Muscle of leg (tissue), 11 donors: ENCODE measurements around the gene CMSS1. TPM values are rescaled to one million over a fixed set of nuclear protein-coding genes. Genes with fewer than 3 reads are reported as not detected.

Source experiments
- DNase-seq: peaks from one replicate; pipeline ENCODE4 v3.0.0; 2013
- H3K27ac ChIP-seq: one replicate; pipeline ENCODE4 v1.5.1; 2013; ENCODE audit warnings: mild to moderate bottlenecking, low read length, control low read depth
- H3K27me3 ChIP-seq: one replicate; pipeline ENCODE4 v1.6.1; 2013; ENCODE audit warnings: low read length; ENCODE audit not compliant: control insufficient read depth, insufficient read depth
- H3K36me3 ChIP-seq: one replicate; pipeline ENCODE4 v1.6.1; 2013; ENCODE audit warnings: low read length; ENCODE audit not compliant: control insufficient read depth, insufficient read depth
- H3K4me1 ChIP-seq: one replicate; pipeline ENCODE4 v1.6.1; 2013; ENCODE audit warnings: low read length; ENCODE audit not compliant: control insufficient read depth, insufficient read depth
- H3K4me3 ChIP-seq: one replicate; pipeline ENCODE4 v1.5.1; 2013; ENCODE audit warnings: low read length, control low read depth
- H3K9me3 ChIP-seq: replicated peaks from 2 replicates; pipeline ENCODE4 v1.6.1; 2013; ENCODE audit warnings: low read depth, low read length; ENCODE audit not compliant: control insufficient read depth
- WGBS: methylation state at CpG from one replicate; pipeline ENCODE4 v1.1.5; 2013; ENCODE audit warnings: missing lambda C conversion rate; ENCODE audit not compliant: insufficient coverage; 5-methylcytosine and 5-hydroxymethylcytosine counted together
- polyA plus RNA-seq, 8 donors: library from polyadenylated mRNA; unstranded; fragments of 120-200 nt; gene quantifications; one replicate each; pipeline versions ENCODE4 v1.2.1 to v1.2.3, GENCODE V29; 2013; ENCODE audit warnings: inconsistent platforms in 1 of 8, low replicate concordance in 1 of 8; ENCODE audit not compliant: insufficient read length in 8 of 8, insufficient read depth in 1 of 8
- total RNA-seq: library from RNA; stranded (reverse); fragments of 120-200 nt; gene quantifications from one replicate; pipeline ENCODE4 v1.2.4, GENCODE V29; 2013

CMSS1 gene
- total and polyA plus RNA-seq, 9 donors: 23.8 to 35.0 (median 29.0) TPM

- Histone ChIP-seq H3K4me1 (no peaks in the 10 kb centered on the region), H3K36me3 (no peaks in the 10 kb centered on the region), H3K9me3 (no peaks in the 10 kb centered on the region), H3K27ac (no peak overlapping the region), H3K4me3 (no peak overlapping the region), H3K27me3 (no peaks in the 10 kb centered on the region)
- DNase-seq: no peak
- 0% methylated on average over 1 of the region's 3 CpGs for WGBS
Observed at GRCh38 chr3:99911433-99911832, 93.8 kb downstream of the CMSS1 start.

- no peak overlapping the region for H3K27ac ChIP-seq
- H3K4me1 ChIP-seq: peaks cover 6% of the 10 kb centered on the region
- H3K9me3 ChIP-seq: no peaks in the 10 kb centered on the region
- 90% methylated on average over 3 of the region's 3 CpGs for WGBS
- no peaks in the 10 kb centered on the region for H3K36me3 ChIP-seq
- no peak overlapping the region for H3K4me3 ChIP-seq
- no peak for DNase-seq
- H3K27me3 ChIP-seq: no peaks in the 10 kb centered on the region
Observed at GRCh38 chr3:99915906-99916432, 98.3 kb downstream of the CMSS1 start.

- H3K27ac ChIP-seq: peak overlapping the region; percentile 52
- H3K9me3 ChIP-seq: no peaks in the 10 kb centered on the region
- H3K4me3 ChIP-seq: no peak overlapping the region
- no peaks in the 10 kb centered on the region for H3K36me3 ChIP-seq
- H3K27me3 ChIP-seq: no peaks in the 10 kb centered on the region
- peak; percentile 85 for DNase-seq
- peaks cover 9% of the 10 kb centered on the region for H3K4me1 ChIP-seq
Observed at GRCh38 chr3:99918715-99919114, 101.1 kb downstream of the CMSS1 start.

GRCh38 chr3:99919694-99920093, 102.0 kb downstream of the CMSS1 start:
- no peak for DNase-seq

GRCh38 chr3:99920481-99921376, 103.1 kb downstream of the CMSS1 start:
- peak; percentile 93 for DNase-seq
- peak overlapping the region; percentile 75 for H3K27ac ChIP-seq
- no peaks in the 10 kb centered on the region for H3K27me3 ChIP-seq
- peaks cover 16% of the 10 kb centered on the region for H3K4me1 ChIP-seq
- no peak overlapping the region for H3K4me3 ChIP-seq
- H3K36me3 ChIP-seq: no peaks in the 10 kb centered on the region
- H3K9me3 ChIP-seq: no peaks in the 10 kb centered on the region
- 0% methylated on average over 2 of the region's 10 CpGs for WGBS

More at GRCh38 chr3:99919694-99920093, 102.0 kb downstream of the CMSS1 start:
- Histone ChIP-seq H3K9me3 (no peaks in the 10 kb centered on the region), H3K4me3 (no peak overlapping the region), H3K36me3 (no peaks in the 10 kb centered on the region), H3K27me3 (no peaks in the 10 kb centered on the region), H3K4me1 (peaks cover 9% of the 10 kb centered on the region), H3K27ac (peak overlapping the region; percentile 75)

- peaks cover 16% of the 10 kb centered on the region for H3K4me1 ChIP-seq
- no peak overlapping the region for H3K4me3 ChIP-seq
- no peaks in the 10 kb centered on the region for H3K9me3 ChIP-seq
- no peak for DNase-seq
- H3K27me3 ChIP-seq: no peaks in the 10 kb centered on the region
- H3K27ac ChIP-seq: peak overlapping the region; percentile 75
- WGBS: no CpG with 5 or more reads among the region's 1 CpG
- H3K36me3 ChIP-seq: no peaks in the 10 kb centered on the region
Observed at GRCh38 chr3:99921377-99921695, 103.7 kb downstream of the CMSS1 start.

GRCh38 chr3:99921986-99922385, 104.3 kb downstream of the CMSS1 start:
- Histone ChIP-seq H3K27ac (no peak overlapping the region), H3K36me3 (no peaks in the 10 kb centered on the region), H3K4me1 (peaks cover 16% of the 10 kb centered on the region), H3K9me3 (no peaks in the 10 kb centered on the region), H3K27me3 (no peaks in the 10 kb centered on the region), H3K4me3 (no peak overlapping the region)
- DNase-seq: no peak
- no CpG with 5 or more reads among the region's 1 CpG for WGBS

- H3K27ac ChIP-seq: no peak overlapping the region
- H3K27me3 ChIP-seq: no peaks in the 10 kb centered on the region
- H3K36me3 ChIP-seq: no peaks in the 10 kb centered on the region
- no peak overlapping the region for H3K4me3 ChIP-seq
- no peaks in the 10 kb centered on the region for H3K9me3 ChIP-seq
- no peak for DNase-seq
- peaks cover 19% of the 10 kb centered on the region for H3K4me1 ChIP-seq
Observed at GRCh38 chr3:99923873-99924272, 106.2 kb downstream of the CMSS1 start.

- Histone ChIP-seq H3K36me3 (no peaks in the 10 kb centered on the region), H3K9me3 (no peaks in the 10 kb centered on the region), H3K4me1 (peaks cover 27% of the 10 kb centered on the region), H3K27me3 (no peaks in the 10 kb centered on the region), H3K4me3 (no peak overlapping the region), H3K27ac (peak overlapping the region; percentile 60)
- 39% methylated on average over 2 of the region's 4 CpGs for WGBS
- DNase-seq: peak; percentile 88
Observed at GRCh38 chr3:99925584-99926230, 108.0 kb downstream of the CMSS1 start.

- Histone ChIP-seq H3K4me3 (no peak overlapping the region), H3K9me3 (no peaks in the 10 kb centered on the region), H3K4me1 (peaks cover 21% of the 10 kb centered on the region), H3K27me3 (no peaks in the 10 kb centered on the region), H3K36me3 (no peaks in the 10 kb centered on the region), H3K27ac (peak overlapping the region; percentile 91)
- WGBS: 48% methylated on average over 2 of the region's 7 CpGs
- peak; percentile 55 for DNase-seq
Observed at GRCh38 chr3:99927671-99928457, 110.2 kb downstream of the CMSS1 start.
